ENCODE measurements around the gene MAG. TPM values are rescaled to one million over a fixed set of nuclear protein-coding genes. Genes with fewer than 3 reads are reported as not detected.

MAG gene
- total and polyA plus RNA-seq, 9 of the 15 experiments (the other 6 are each of a cell fraction or from before 2014, with no cell fraction given), result 0.11 to 10.0 (median 1.6) TPM

GRCh38 chr19:35341006-35341405 lies 49.0 kb downstream of the MAG start:
- in situ Hi-C loops (cut with MboI) (no loop called here), intact Hi-C loops (cut with micrococcal nuclease) (no loop called here)
- no peak overlapping the region for H3K9ac ChIP-seq (ENCODE audit: insufficient read depth in 1 of 2, low read depth in 2 of 2, low read length in 2 of 2)
- no peaks in the 10 kb centered on the region for H3K9me1 ChIP-seq (ENCODE audit: control insufficient read depth, insufficient read depth, low read length)
- H3K4me1 ChIP-seq (replicated peaks in 1 of 2; ENCODE audit: control insufficient read depth in 2 of 2, insufficient read depth in 2 of 2, low read length in 2 of 2), result peaks cover 2 to 21% of the 10 kb centered on the region in 2 experiments; a peak in 2 of 5 replicates
- no peak for DNase-seq (ENCODE audit: extremely low read depth in 1 of 4, low spot score in 3 of 4)
- BruUV-seq (replicated peaks), result no TSS peak
- WGBS (ENCODE audit: insufficient coverage, low coverage, missing lambda C conversion rate), result 28% methylated on average over 16 of the region's 16 CpGs
- no peak for TF ChIP-seq ZNF780A (CRISPR knock-in tag; IDR thresholded peaks at IDR 0.05)
- TF ChIP-seq USF1 (CRISPR knock-in tag; IDR thresholded peaks at IDR 0.05), result no peak
- no peak for TF ChIP-seq RAD51 (IDR thresholded peaks at IDR 0.05; ENCODE audit: borderline replicate concordance, low read depth)
- no peak for TF ChIP-seq BRD4 (IDR thresholded peaks at IDR 0.05)
- TF ChIP-seq AFF4 (CRISPR knock-in tag; IDR thresholded peaks at IDR 0.05), result no peak
- TF ChIP-seq ZBTB1 (CRISPR knock-in tag; IDR thresholded peaks at IDR 0.05; ENCODE audit: borderline replicate concordance, low read depth), result no peak
- TF ChIP-seq SLC30A9 (CRISPR knock-in tag; IDR thresholded peaks at IDR 0.05), result no peak
- TF ChIP-seq CSDE1 (IDR thresholded peaks at IDR 0.05), result no peak
- TF ChIP-seq CBFA2T3 (IDR thresholded peaks at IDR 0.05), result no peak
- TF ChIP-seq CREB1 (IDR thresholded peaks at IDR 0.05), result no peak
- no peak for TF ChIP-seq CREB1 (CRISPR knock-in tag; IDR thresholded peaks at IDR 0.05)
- TF ChIP-seq ATF2 (CRISPR knock-in tag; IDR thresholded peaks at IDR 0.05), result no peak
- TF ChIP-seq PHB (CRISPR knock-in tag; IDR thresholded peaks at IDR 0.05), result no peak
- H3K27ac ChIP-seq (ENCODE audit: extremely low read depth, low read depth, low read length), result no peak overlapping the region
- ChIA-PET CTCF (ENCODE audit: low intra/inter-chr PET ratio) (no interaction called here), POLR2A (interaction anchor here (0.6 to 1.0 kb wide), 2 partner anchors 8 to 438 kb away, joined by 3 to 4 read pairs; no protein-coding TSS in a partner anchor)
- no peak overlapping the region for H2AFZ ChIP-seq (ENCODE audit: low read depth, low read length)
- FAIRE-seq, result no peak
- no peak for ATAC-seq
- H3K27me3 ChIP-seq (ENCODE audit: control insufficient read depth in 2 of 2, insufficient read depth in 2 of 2, low read length in 2 of 2), result no peaks in the 10 kb centered on the region
- no peaks in the 10 kb centered on the region for H4K20me1 ChIP-seq (replicated peaks; ENCODE audit: control insufficient read depth, insufficient read depth, low read length)
- H3K9me3 ChIP-seq (replicated peaks; ENCODE audit: control insufficient read depth, insufficient read depth, low read depth, low read length), result no peaks in the 10 kb centered on the region
- no peak overlapping the region for H3K4me2 ChIP-seq (ENCODE audit: insufficient read depth, low read length)
- H3K4me3 ChIP-seq, result no peak overlapping the region
- H3K36me3 ChIP-seq (ENCODE audit: control insufficient read depth, insufficient read depth, low read length), result no peaks in the 10 kb centered on the region
- H3K79me2 ChIP-seq (ENCODE audit: control insufficient read depth, insufficient read depth, low read length), result no peaks in the 10 kb centered on the region

Data from K562 (cell line).